Stomach (tissue), 9 donors: ENCODE measurements around the gene S100P. TPM values are rescaled to one million over a fixed set of nuclear protein-coding genes. Genes with fewer than 3 reads are reported as not detected.

Experiments used
- DNase-seq, 2 donors: peaks; one replicate each; pipeline versions ENCODE4 v3.0.0 to v3.0.0-alpha.2; 2013 to 2019
- H3K27ac ChIP-seq, 5 donors: fragments of 200-600 bp in 4 of 5; sonication (generic) in 4 of 5; one replicate each; pipeline ENCODE4 v1.5.1; 2013 to 2019; ENCODE audit warnings: mild to moderate bottlenecking in 1 of 5, moderate library complexity in 1 of 5
- H3K27me3 ChIP-seq, 3 donors: fragments of 200-600 bp; sonication (generic); one replicate each; pipeline ENCODE4 v1.5.1; 2017 to 2019; ENCODE audit warnings: mixed run types in 1 of 3
- H3K36me3 ChIP-seq, 4 donors: fragments of 200-600 bp; sonication (generic); 1 replicate in 3 of 4; 2 replicates in 1 of 4; pipeline ENCODE4 v1.5.1; 2016 to 2019
- H3K4me1 ChIP-seq, 4 donors: fragments of 200-600 bp; sonication (generic); one replicate each; pipeline ENCODE4 v1.5.1; 2016 to 2019
- H3K4me3 ChIP-seq, 4 donors: fragments of 200-600 bp; sonication (generic) in 3 of 4; one replicate each; pipeline ENCODE4 v1.5.1; 2016 to 2019; ENCODE audit warnings: mild to moderate bottlenecking in 1 of 4
- H3K9me3 ChIP-seq, 4 donors: fragments of 200-600 bp; sonication (generic); one replicate each; pipeline ENCODE4 v1.5.1; 2016 to 2019
- CTCF ChIP-seq, 7 experiments: fragments of 450-650 bp in 4 of 7; fragments of 200-600 bp in 3 of 7; sonication (generic) in 3 of 7; IDR thresholded peaks; one replicate each; pipeline ENCODE4 v1.5.1; 2016 to 2019; ENCODE audit warnings: antibody characterized with exemption in 7 of 7, control low read depth in 2 of 7, mild to moderate bottlenecking in 1 of 7
- EP300 ChIP-seq: sonication (generic); formaldehyde crosslinking; IDR thresholded peaks from one replicate; pipeline ENCODE4 v1.6.1; 2017; ENCODE audit warnings: antibody characterized with exemption
- POLR2A ChIP-seq, 4 donors: fragments of 450-650 bp; IDR thresholded peaks; one replicate each; pipeline ENCODE4 v1.6.1; 2016; ENCODE audit warnings: antibody characterized with exemption in 4 of 4, control low read depth in 2 of 4, mild to moderate bottlenecking in 1 of 4, moderate library complexity in 1 of 4
- POLR2AphosphoS5 ChIP-seq, 3 donors: sonication (generic); formaldehyde crosslinking; IDR thresholded peaks; one replicate each; pipeline ENCODE4 v1.6.1; 2016; ENCODE audit warnings: antibody characterized with exemption in 3 of 3
- WGBS, 5 donors: extraction: QIAGEN DNeasy Blood & Tissue Kit in 3 of 5; methylation state at CpG; one replicate each; pipeline versions ENCODE4 v1.1.5 to v1.1.7; 2013 to 2018; 5-methylcytosine and 5-hydroxymethylcytosine counted together
- intact Hi-C: fragments of 100-400 bp; cut with DNase I; formaldehyde crosslinking; loops from one replicate; pipeline ENCODE4 v1.15.1; 2023; ENCODE audit warnings: low total_unique reads
- polyA plus RNA-seq, 3 donors: library from polyadenylated mRNA; stranded (reverse); fragments of 200-250 nt; gene quantifications; one replicate each; pipeline ENCODE4 v1.2.3, GENCODE V29; 2013
- total RNA-seq, 5 donors: library from RNA; depleted of rRNA; stranded (reverse); fragments of >200 nt; gene quantifications; one replicate each; pipeline versions ENCODE4 v1.1.0 to v1.2.3, GENCODE V29; 2014 to 2016
- donor health status: healthy with polysubstance abuse.
- donor health status: Bipolar disorder and iron deficiency.
- donor health status: healthy.

Gene S100P
- total and polyA plus RNA-seq, 8 donors: 3.1 to 2,173 (median 142) TPM; not detected in 1

- peak overlapping the region; percentile 85 to 95 (median 90) for H3K4me3 ChIP-seq
- no peaks in the 10 kb centered on the region for H3K27me3 ChIP-seq
- no peaks in the 10 kb centered on the region for H3K9me3 ChIP-seq
- 1 to 5% (median 1%) methylated on average over 18 to 89 of the region's 89 CpGs for WGBS, 5 donors
- peaks cover 0 to 19% (median 10%) of the 10 kb centered on the region in 4 donors for H3K36me3 ChIP-seq
- DNase-seq: peak; percentile 95 to 99
- intact Hi-C loops: no loop called here
- H3K27ac ChIP-seq: peak overlapping the region; percentile 81 to 94 (median 89)
- TF ChIP-seq POLR2A (IDR thresholded peaks at IDR 0.05): no peak
- TF ChIP-seq EP300: no peak
- peak; percentile 79 to 95 (median 80) for TF ChIP-seq POLR2AphosphoS5 (IDR thresholded peaks at IDR 0.05)
- TF ChIP-seq CTCF (IDR thresholded peaks at IDR 0.05): peak in 1 of 7 experiments; percentile 18
- H3K4me1 ChIP-seq: peaks cover 19 to 47% (median 38%) of the 10 kb centered on the region in 4 donors
These were observed 19.8 kb upstream of the S100P start for GRCh38 chr4:6673660-6674499.

GRCh38 chr4:6674500-6675149 lies 19.1 kb upstream of the S100P start:
- H3K27me3 ChIP-seq: no peaks in the 10 kb centered on the region
- H3K4me3 ChIP-seq: peak overlapping the region; percentile 85 to 95 (median 90)
- intact Hi-C loops: no loop called here
- TF ChIP-seq CTCF (IDR thresholded peaks at IDR 0.05) (peak in 3 of 7 experiments; percentile 42 to 55 (median 51)), EP300 (no peak), POLR2A (IDR thresholded peaks at IDR 0.05) (no peak), POLR2AphosphoS5 (IDR thresholded peaks at IDR 0.05) (peak in 1 of 3 donors; percentile 37)
- peak; percentile 58 to 87 for DNase-seq
- WGBS, 5 donors: 3 to 6% (median 4%) methylated on average over 32 to 40 of the region's 40 CpGs
- H3K27ac ChIP-seq: peak overlapping the region; percentile 81 to 94 (median 89)
- no peaks in the 10 kb centered on the region for H3K9me3 ChIP-seq
- H3K4me1 ChIP-seq: peaks cover 19 to 47% (median 38%) of the 10 kb centered on the region in 4 donors
- H3K36me3 ChIP-seq: peaks cover 0 to 16% (median 8%) of the 10 kb centered on the region in 4 donors

GRCh38 chr4:6676722-6677558 lies 16.7 kb upstream of the S100P start:
- H3K27me3 ChIP-seq: no peaks in the 10 kb centered on the region
- H3K36me3 ChIP-seq: peaks cover 0 to 13% (median 7%) of the 10 kb centered on the region in 4 donors
- H3K4me3 ChIP-seq: peak overlapping the region in 1 of 4 donors; percentile 95
- peaks cover 19 to 47% (median 38%) of the 10 kb centered on the region in 4 donors for H3K4me1 ChIP-seq
- no peak for DNase-seq
- intact Hi-C loops: no loop called here
- 72 to 80% (median 77%) methylated on average over 21 of the region's 21 CpGs for WGBS, 5 donors
- H3K27ac ChIP-seq: peak overlapping the region in 1 of 5 donors; percentile 10
- TF ChIP-seq POLR2AphosphoS5 (IDR thresholded peaks at IDR 0.05) (no peak), POLR2A (IDR thresholded peaks at IDR 0.05) (no peak), CTCF (IDR thresholded peaks at IDR 0.05) (no peak), EP300 (no peak)
- H3K9me3 ChIP-seq: peaks cover 0 to 4% (median 0%) of the 10 kb centered on the region in 4 donors
